Measurements from ENCODE around the gene ERLIN1. TPM values are rescaled to one million over a fixed set of nuclear protein-coding genes. Genes with fewer than 3 reads are reported as not detected.

The ERLIN1 gene
- total RNA-seq, 1 experiment from 2014 or later: 54.9 TPM

GRCh38 chr10:100141446-100142087, 44.3 kb downstream of the ERLIN1 start:
- CTCF ChIA-PET: no interaction called here
- BruUV-seq (replicated peaks): no TSS peak
- DNase-seq (ENCODE audit: low spot score): no peak

GRCh38 chr10:100140070-100140469, 45.8 kb downstream of the ERLIN1 start:
- ChIA-PET CTCF (no interaction called here), POLR2A (ENCODE audit: low non-redundant PET) (no interaction called here)
- no peak for DNase-seq (ENCODE audit: low spot score)

More at GRCh38 chr10:100141446-100142087, 44.3 kb downstream of the ERLIN1 start:
- Histone ChIP-seq H3K27me3 (replicated peaks; ENCODE audit: insufficient read depth, low read depth, low read length, poor library complexity) (no peaks in the 10 kb centered on the region), H3K9me3 (ENCODE audit: low read depth, low read length, poor library complexity, severe bottlenecking) (no peaks in the 10 kb centered on the region), H3K4me1 (ENCODE audit: insufficient read depth, low read length, poor library complexity, severe bottlenecking) (no peaks in the 10 kb centered on the region), H3K36me3 (ENCODE audit: insufficient read depth, low read length, poor library complexity, severe bottlenecking) (no peaks in the 10 kb centered on the region), H3K27ac (ENCODE audit: low read depth, low read length, poor library complexity, severe bottlenecking) (no peak overlapping the region), H3K4me3 (ENCODE audit: low read depth, low read length, poor library complexity, severe bottlenecking) (no peak overlapping the region)
- TF ChIP-seq EZH2 (IDR thresholded peaks at IDR 0.05; ENCODE audit: borderline replicate concordance, low read depth, low read length, poor library complexity, severe bottlenecking) (no peak), CTCF (conservative IDR thresholded peaks at IDR 0.05; ENCODE audit: low read depth, low read length) (no peak)
- POLR2A ChIA-PET (ENCODE audit: low non-redundant PET): no interaction called here
- intact Hi-C loops (cut with micrococcal nuclease; ENCODE audit: unreplicated experiment): no loop called here

GRCh38 chr10:100138921-100139496, 46.8 kb downstream of the ERLIN1 start:
- CTCF ChIA-PET: no interaction called here
- Histone ChIP-seq H3K9me3 (ENCODE audit: low read depth, low read length, poor library complexity, severe bottlenecking) (no peaks in the 10 kb centered on the region), H3K4me3 (ENCODE audit: low read depth, low read length, poor library complexity, severe bottlenecking) (no peak overlapping the region), H3K4me1 (ENCODE audit: insufficient read depth, low read length, poor library complexity, severe bottlenecking) (no peaks in the 10 kb centered on the region), H3K27me3 (replicated peaks; ENCODE audit: insufficient read depth, low read depth, low read length, poor library complexity) (no peaks in the 10 kb centered on the region), H3K36me3 (ENCODE audit: insufficient read depth, low read length, poor library complexity, severe bottlenecking) (no peaks in the 10 kb centered on the region), H3K27ac (ENCODE audit: low read depth, low read length, poor library complexity, severe bottlenecking) (no peak overlapping the region)
- intact Hi-C loops (cut with micrococcal nuclease; ENCODE audit: unreplicated experiment): no loop called here
- POLR2A ChIA-PET (ENCODE audit: low non-redundant PET): no interaction called here
- no peak for TF ChIP-seq CTCF (conservative IDR thresholded peaks at IDR 0.05; ENCODE audit: low read depth, low read length)
- TF ChIP-seq EZH2 (IDR thresholded peaks at IDR 0.05; ENCODE audit: borderline replicate concordance, low read depth, low read length, poor library complexity, severe bottlenecking): no peak
- no TSS peak for BruUV-seq (replicated peaks)
- DNase-seq (ENCODE audit: low spot score): no peak

More at GRCh38 chr10:100140070-100140469, 45.8 kb downstream of the ERLIN1 start:
- Histone ChIP-seq H3K27ac (ENCODE audit: low read depth, low read length, poor library complexity, severe bottlenecking) (no peak overlapping the region), H3K9me3 (ENCODE audit: low read depth, low read length, poor library complexity, severe bottlenecking) (no peaks in the 10 kb centered on the region), H3K4me1 (ENCODE audit: insufficient read depth, low read length, poor library complexity, severe bottlenecking) (no peaks in the 10 kb centered on the region), H3K27me3 (replicated peaks; ENCODE audit: insufficient read depth, low read depth, low read length, poor library complexity) (no peaks in the 10 kb centered on the region), H3K36me3 (ENCODE audit: insufficient read depth, low read length, poor library complexity, severe bottlenecking) (no peaks in the 10 kb centered on the region), H3K4me3 (ENCODE audit: low read depth, low read length, poor library complexity, severe bottlenecking) (no peak overlapping the region)
- BruUV-seq (replicated peaks): no TSS peak
- TF ChIP-seq CTCF (conservative IDR thresholded peaks at IDR 0.05; ENCODE audit: low read depth, low read length) (no peak), EZH2 (IDR thresholded peaks at IDR 0.05; ENCODE audit: borderline replicate concordance, low read depth, low read length, poor library complexity, severe bottlenecking) (no peak)
- intact Hi-C loops (cut with micrococcal nuclease; ENCODE audit: unreplicated experiment): no loop called here
